ENCODE results near the gene STARD4.

The STARD4 gene

GRCh38 chr5:111512375-111513130 is at the start of gene STARD4:
Gene STARD4 (minus strand): TSS chr5:111512535. CDS start chr5:111507433, 5,102 bp downstream.
- DNase-seq: peak; percentile 87

GRCh38 chr5:111559680-111560079 is 47.3 kb upstream of the STARD4 start:
- no peak for DNase-seq

- no peak for DNase-seq
Measured at GRCh38 chr5:111557686-111558085, 45.4 kb upstream of the STARD4 start.

- DNase-seq: no peak
Measured at GRCh38 chr5:111557111-111557510, 44.8 kb upstream of the STARD4 start.

- DNase-seq: no peak
Measured at GRCh38 chr5:111556501-111556900, 44.2 kb upstream of the STARD4 start.

- DNase-seq: no peak
Measured at GRCh38 chr5:111555760-111556159, 43.4 kb upstream of the STARD4 start.

GRCh38 chr5:111553868-111554267 is 41.5 kb upstream of the STARD4 start:
- DNase-seq: no peak

- no peak for DNase-seq
Measured at GRCh38 chr5:111552896-111553295, 40.6 kb upstream of the STARD4 start.

GRCh38 chr5:111552492-111552891 is 40.2 kb upstream of the STARD4 start:
- no peak for DNase-seq

GRCh38 chr5:111551569-111552275 is 39.4 kb upstream of the STARD4 start:
- DNase-seq: no peak

- no peak for DNase-seq
Measured at GRCh38 chr5:111551161-111551560, 38.8 kb upstream of the STARD4 start.

GRCh38 chr5:111550282-111551020 is 38.1 kb upstream of the STARD4 start:
- peak; percentile 1 for DNase-seq

GRCh38 chr5:111548992-111549649 is 36.8 kb upstream of the STARD4 start:
- DNase-seq: peak; percentile 3

GRCh38 chr5:111548348-111548950 is 36.1 kb upstream of the STARD4 start:
- no peak for DNase-seq

- DNase-seq: no peak
Measured at GRCh38 chr5:111545031-111545430, 32.7 kb upstream of the STARD4 start.

GRCh38 chr5:111537141-111538024 is 25.0 kb upstream of the STARD4 start:
- no peak for DNase-seq

- DNase-seq: no peak
Measured at GRCh38 chr5:111535879-111536549, 23.7 kb upstream of the STARD4 start.

- no peak for DNase-seq
Measured at GRCh38 chr5:111532886-111533582, 20.7 kb upstream of the STARD4 start.

GRCh38 chr5:111530298-111530740 is 18.0 kb upstream of the STARD4 start:
- DNase-seq: no peak

GRCh38 chr5:111528056-111528455 is 15.7 kb upstream of the STARD4 start:
- DNase-seq: no peak
